Activated naive CD8-positive, alpha-beta T cell (primary cell): ENCODE data around the gene AGBL4.

Experiments used
- H3K27ac Mint-ChIP-seq: one replicate; pipeline ENCODE4 v1.8.0; 2021; ENCODE audit warnings: mixed read lengths
- H3K27me3 Mint-ChIP-seq: one replicate; pipeline ENCODE4 v1.8.0; 2021; ENCODE audit warnings: mixed read lengths
- H3K36me3 Mint-ChIP-seq: one replicate; pipeline ENCODE4 v1.8.0; 2021; ENCODE audit warnings: mixed read lengths
- H3K4me1 Mint-ChIP-seq: one replicate; pipeline ENCODE4 v1.8.0; 2021; ENCODE audit warnings: low read depth, mixed read lengths
- H3K4me3 Mint-ChIP-seq: one replicate; pipeline ENCODE4 v1.8.0; 2021; ENCODE audit warnings: mild to moderate bottlenecking, mixed read lengths
- H3K9me3 Mint-ChIP-seq: one replicate; pipeline ENCODE4 v1.8.0; 2021; ENCODE audit warnings: low read depth, mixed read lengths

The AGBL4 gene

DNA sequence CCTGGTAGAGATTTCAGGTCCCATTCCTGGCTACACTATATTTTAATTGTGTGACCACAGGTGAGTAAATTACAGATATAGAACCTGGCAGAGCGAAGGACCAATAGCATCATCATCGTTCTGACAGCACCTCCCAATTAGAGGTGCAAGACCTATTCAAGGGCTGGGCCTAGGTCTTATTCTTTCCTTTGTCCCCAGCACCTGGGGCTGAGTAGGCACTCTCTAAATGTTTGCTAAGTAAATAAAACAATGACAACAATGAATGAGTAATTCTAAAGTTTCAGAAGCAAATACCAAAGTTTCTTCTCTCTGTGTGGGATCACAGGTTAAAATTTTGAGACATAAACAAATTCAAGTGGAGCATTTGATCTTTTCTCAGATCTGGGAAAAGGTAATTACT is 1279.7 kb downstream of the AGBL4 start:
- Mint-ChIP-seq H3K9me3 (no peaks in the 10 kb centered on the region), H3K27ac (no peak overlapping the region), H3K27me3 (no peaks in the 10 kb centered on the region), H3K4me1 (peaks cover 2% of the 10 kb centered on the region), H3K4me3 (no peak overlapping the region), H3K36me3 (peaks cover 9% of the 10 kb centered on the region)

DNA sequence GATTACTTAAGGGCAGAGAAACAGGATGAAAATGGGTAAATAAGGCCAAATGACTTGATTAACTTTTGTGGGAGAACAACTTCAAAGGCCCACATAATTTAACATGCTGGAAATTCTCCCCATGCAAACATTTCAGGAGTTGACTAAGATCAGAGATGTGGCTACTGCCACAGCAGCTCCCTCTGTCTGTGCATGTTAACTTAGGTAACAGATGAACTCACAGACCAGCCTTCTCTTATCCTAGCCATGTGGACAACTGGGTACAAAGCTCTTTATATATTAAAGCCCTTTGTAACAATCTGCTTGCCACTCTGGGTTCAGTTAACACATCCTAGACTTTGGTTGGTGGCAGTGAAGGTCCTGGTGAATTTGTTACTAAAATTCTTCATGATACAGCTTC is 1280.3 kb downstream of the AGBL4 start:
- Mint-ChIP-seq H3K4me1 (peaks cover 2% of the 10 kb centered on the region), H3K27me3 (no peaks in the 10 kb centered on the region), H3K36me3 (peaks cover 10% of the 10 kb centered on the region), H3K27ac (no peak overlapping the region), H3K9me3 (no peaks in the 10 kb centered on the region), H3K4me3 (no peak overlapping the region)

DNA sequence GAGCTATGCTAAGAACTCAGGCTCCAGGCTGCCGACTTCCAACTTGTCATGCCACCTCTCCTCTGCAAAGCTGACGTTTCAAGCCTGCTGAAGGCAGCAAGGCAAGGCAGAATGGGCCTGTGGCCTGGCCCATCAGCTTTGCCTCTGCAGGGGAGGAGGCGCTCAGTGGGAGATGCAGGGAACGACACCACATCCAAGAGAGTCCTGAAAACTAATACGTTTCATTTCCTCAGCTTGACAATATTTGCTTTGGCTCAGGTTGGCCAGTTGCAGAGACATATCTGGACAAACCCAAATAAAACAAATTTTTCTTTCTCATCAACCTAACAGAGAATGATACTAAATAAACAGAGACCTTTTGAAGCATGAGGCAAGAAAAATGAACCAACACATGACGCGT is 1282.4 kb downstream of the AGBL4 start:
- peaks cover 11% of the 10 kb centered on the region for H3K36me3 Mint-ChIP-seq
- no peak overlapping the region for H3K27ac Mint-ChIP-seq
- H3K9me3 Mint-ChIP-seq = no peaks in the 10 kb centered on the region
- H3K4me1 Mint-ChIP-seq = no peaks in the 10 kb centered on the region
- H3K27me3 Mint-ChIP-seq = no peaks in the 10 kb centered on the region
- H3K4me3 Mint-ChIP-seq = no peak overlapping the region

DNA sequence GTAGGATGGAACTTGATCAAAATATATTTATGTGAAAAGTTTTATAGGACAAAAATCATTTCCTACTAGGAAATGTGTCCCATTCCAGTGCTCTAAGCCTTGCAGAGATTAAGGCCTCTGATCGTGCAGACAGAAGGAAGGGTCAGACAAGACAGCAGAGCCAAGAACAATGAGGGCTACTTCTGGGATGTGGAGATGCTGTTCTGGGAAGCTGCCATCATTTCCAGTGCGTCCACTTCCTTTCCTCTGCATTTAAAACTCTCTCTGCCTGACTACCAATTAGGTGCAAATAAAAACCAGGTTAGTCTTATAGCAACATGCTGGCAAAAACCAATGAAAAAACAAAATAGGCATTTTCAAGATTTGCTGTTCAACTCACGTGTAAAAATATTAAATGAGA is 1283.1 kb downstream of the AGBL4 start:
- no peak overlapping the region for H3K27ac Mint-ChIP-seq
- H3K36me3 Mint-ChIP-seq = peaks cover 13% of the 10 kb centered on the region
- H3K9me3 Mint-ChIP-seq = no peaks in the 10 kb centered on the region
- H3K27me3 Mint-ChIP-seq = no peaks in the 10 kb centered on the region
- no peak overlapping the region for H3K4me3 Mint-ChIP-seq
- no peaks in the 10 kb centered on the region for H3K4me1 Mint-ChIP-seq

DNA sequence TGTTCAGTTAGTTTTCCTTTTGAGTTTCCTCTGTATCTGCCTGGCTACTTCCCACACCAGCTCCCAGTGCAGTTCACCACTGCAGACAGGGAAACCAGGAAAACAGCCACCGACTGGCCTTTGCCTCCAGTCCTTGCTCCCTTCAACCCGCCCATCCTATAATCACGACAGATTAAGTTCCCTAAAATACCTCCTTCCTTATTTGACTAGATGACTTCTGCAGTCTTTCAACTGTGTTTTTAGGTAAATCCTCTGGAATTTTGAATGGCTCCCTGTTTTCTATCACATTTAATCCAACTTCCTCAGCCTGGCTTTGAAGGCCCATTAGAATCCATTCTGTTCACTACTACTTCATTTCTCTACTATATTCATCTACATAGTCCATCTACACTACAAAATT is 1284.7 kb downstream of the AGBL4 start:
- Mint-ChIP-seq H3K27me3 (no peaks in the 10 kb centered on the region), H3K9me3 (no peaks in the 10 kb centered on the region), H3K4me3 (no peak overlapping the region), H3K4me1 (no peaks in the 10 kb centered on the region), H3K36me3 (peaks cover 22% of the 10 kb centered on the region), H3K27ac (no peak overlapping the region)

DNA sequence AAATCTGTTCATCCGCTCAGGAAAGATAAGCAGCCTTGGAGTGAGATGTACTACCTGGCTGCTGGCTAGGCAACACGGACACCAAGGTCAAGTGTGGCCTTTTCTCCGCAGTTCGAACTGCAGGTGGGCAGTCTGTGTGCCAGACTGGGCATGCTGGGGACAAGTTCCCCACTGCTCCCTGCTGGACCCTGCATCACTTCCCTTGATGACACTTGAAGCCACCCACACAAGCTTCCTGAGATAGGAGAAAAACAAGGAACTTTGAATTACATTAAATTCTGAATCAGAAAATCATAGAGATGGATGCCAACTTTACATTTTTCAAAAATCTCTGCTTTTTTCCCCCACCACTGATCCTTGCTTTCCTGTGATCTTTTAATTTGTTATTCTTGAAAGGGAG is 1285.4 kb downstream of the AGBL4 start:
- H3K27ac Mint-ChIP-seq = no peak overlapping the region
- no peaks in the 10 kb centered on the region for H3K9me3 Mint-ChIP-seq
- peaks cover 26% of the 10 kb centered on the region for H3K36me3 Mint-ChIP-seq
- H3K27me3 Mint-ChIP-seq = no peaks in the 10 kb centered on the region
- no peaks in the 10 kb centered on the region for H3K4me1 Mint-ChIP-seq
- H3K4me3 Mint-ChIP-seq = no peak overlapping the region

DNA sequence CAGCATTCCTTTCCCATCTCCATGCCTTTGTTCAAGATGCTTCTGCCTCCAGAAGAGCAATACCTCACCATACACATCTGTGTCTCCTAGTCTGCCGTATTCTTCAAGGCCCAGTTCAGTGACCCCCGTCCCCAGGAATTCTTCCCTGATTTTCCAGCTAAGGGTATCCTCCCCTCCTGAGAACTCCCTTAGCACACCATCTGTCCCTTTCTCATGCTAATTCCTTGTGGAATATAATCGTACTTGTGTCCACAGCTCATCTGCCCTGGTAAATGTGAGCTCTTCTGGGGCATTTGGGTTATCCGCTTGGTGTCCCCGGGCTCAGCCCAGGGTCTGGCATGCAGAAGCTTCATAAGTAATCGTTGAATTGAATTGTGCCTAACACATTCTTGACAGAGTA is 1288.0 kb downstream of the AGBL4 start:
- Mint-ChIP-seq H3K27ac (no peak overlapping the region), H3K4me1 (no peaks in the 10 kb centered on the region), H3K27me3 (no peaks in the 10 kb centered on the region), H3K9me3 (no peaks in the 10 kb centered on the region), H3K4me3 (no peak overlapping the region), H3K36me3 (peaks cover 23% of the 10 kb centered on the region)

DNA sequence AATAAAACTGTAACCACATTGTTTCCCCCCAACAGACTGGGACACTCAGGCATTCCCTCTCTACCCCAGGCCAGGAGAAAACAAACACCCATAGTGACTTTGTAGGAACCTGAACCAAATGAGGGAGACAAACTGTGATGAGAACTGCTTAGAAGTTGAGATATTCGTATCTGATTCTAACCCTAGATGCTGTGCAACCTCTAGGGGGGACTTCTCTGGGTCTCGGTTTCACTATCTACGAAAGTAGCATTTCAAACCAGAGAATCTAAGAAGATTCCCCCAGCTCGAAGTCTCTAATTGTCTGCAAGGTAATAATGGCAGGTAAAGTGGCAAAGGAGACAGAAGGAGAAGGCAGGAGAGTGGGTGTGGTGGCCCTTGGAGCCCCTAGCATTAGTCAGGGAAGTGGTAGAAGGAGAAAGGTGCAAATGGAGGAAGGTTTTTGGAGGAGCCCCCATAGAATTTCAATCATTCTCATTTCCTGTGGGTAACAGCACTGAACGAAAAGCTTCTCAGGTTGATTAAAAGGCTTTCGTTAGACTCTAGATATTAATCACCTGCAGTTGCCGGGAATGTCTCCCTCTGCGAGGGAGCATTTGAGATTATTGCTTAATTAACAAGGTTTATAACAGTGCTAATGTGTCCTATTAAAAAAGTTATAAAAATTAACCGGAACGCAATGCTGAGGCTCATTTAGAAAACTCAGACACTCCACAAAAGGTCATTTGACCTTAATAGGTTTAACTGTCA is 1293.4 kb downstream of the AGBL4 start:
- Mint-ChIP-seq H3K36me3 (peaks cover 17% of the 10 kb centered on the region), H3K9me3 (no peaks in the 10 kb centered on the region), H3K27me3 (no peaks in the 10 kb centered on the region), H3K4me3 (no peak overlapping the region), H3K4me1 (peaks cover 16% of the 10 kb centered on the region), H3K27ac (no peak overlapping the region)

GRCh38 chr1:48728584-48728983 is 1295.2 kb downstream of the AGBL4 start:
- Mint-ChIP-seq H3K36me3 (peaks cover 5% of the 10 kb centered on the region), H3K27me3 (no peaks in the 10 kb centered on the region), H3K4me1 (peaks cover 16% of the 10 kb centered on the region), H3K9me3 (no peaks in the 10 kb centered on the region), H3K27ac (no peak overlapping the region), H3K4me3 (no peak overlapping the region)

- Mint-ChIP-seq H3K4me3 (no peak overlapping the region), H3K36me3 (peaks cover 5% of the 10 kb centered on the region), H3K9me3 (no peaks in the 10 kb centered on the region), H3K27me3 (no peaks in the 10 kb centered on the region), H3K27ac (no peak overlapping the region), H3K4me1 (peaks cover 16% of the 10 kb centered on the region)
Measured at GRCh38 chr1:48726557-48727215, 1297.1 kb downstream of the AGBL4 start.

DNA sequence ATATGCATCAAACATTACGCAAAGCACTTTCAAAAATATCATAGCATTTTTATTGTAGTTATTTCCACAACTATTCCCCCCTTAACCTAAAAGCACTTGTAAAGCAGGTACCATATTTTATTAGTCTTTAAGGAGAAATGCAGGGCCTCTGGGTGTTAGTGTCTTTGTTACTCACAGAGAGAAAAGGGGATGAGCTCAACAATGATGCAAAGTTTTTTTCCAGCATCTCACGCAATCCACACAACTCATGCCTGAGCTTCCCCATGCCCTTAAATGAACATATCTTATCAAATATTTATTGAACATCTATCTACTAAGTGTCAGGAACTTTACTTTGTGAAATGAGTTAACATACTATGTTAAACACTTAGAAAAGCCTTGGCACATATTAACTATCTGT is 1297.6 kb downstream of the AGBL4 start:
- Mint-ChIP-seq H3K27me3 (no peaks in the 10 kb centered on the region), H3K27ac (no peak overlapping the region)

GRCh38 chr1:48725341-48726046 is 1298.3 kb downstream of the AGBL4 start:
- peaks cover 16% of the 10 kb centered on the region for H3K4me1 Mint-ChIP-seq
- no peak overlapping the region for H3K27ac Mint-ChIP-seq
- H3K9me3 Mint-ChIP-seq = no peaks in the 10 kb centered on the region
- H3K27me3 Mint-ChIP-seq = no peaks in the 10 kb centered on the region
- H3K4me3 Mint-ChIP-seq = no peak overlapping the region
- H3K36me3 Mint-ChIP-seq = peaks cover 5% of the 10 kb centered on the region

More for the DNA sequence above, 1297.6 kb downstream of the AGBL4 start:
- Mint-ChIP-seq H3K4me1 (peaks cover 16% of the 10 kb centered on the region), H3K4me3 (no peak overlapping the region), H3K9me3 (no peaks in the 10 kb centered on the region), H3K36me3 (peaks cover 5% of the 10 kb centered on the region)

GRCh38 chr1:48720929-48721328 is 1302.8 kb downstream of the AGBL4 start:
- no peak overlapping the region for H3K27ac Mint-ChIP-seq
- no peaks in the 10 kb centered on the region for H3K4me1 Mint-ChIP-seq
- no peaks in the 10 kb centered on the region for H3K9me3 Mint-ChIP-seq
- H3K36me3 Mint-ChIP-seq = no peaks in the 10 kb centered on the region
- H3K4me3 Mint-ChIP-seq = no peak overlapping the region
- H3K27me3 Mint-ChIP-seq = no peaks in the 10 kb centered on the region

- Mint-ChIP-seq H3K27me3 (no peaks in the 10 kb centered on the region), H3K27ac (no peak overlapping the region), H3K4me1 (no peaks in the 10 kb centered on the region), H3K9me3 (no peaks in the 10 kb centered on the region), H3K4me3 (no peak overlapping the region), H3K36me3 (no peaks in the 10 kb centered on the region)
Measured at GRCh38 chr1:48718705-48719104, 1305.0 kb downstream of the AGBL4 start.

DNA sequence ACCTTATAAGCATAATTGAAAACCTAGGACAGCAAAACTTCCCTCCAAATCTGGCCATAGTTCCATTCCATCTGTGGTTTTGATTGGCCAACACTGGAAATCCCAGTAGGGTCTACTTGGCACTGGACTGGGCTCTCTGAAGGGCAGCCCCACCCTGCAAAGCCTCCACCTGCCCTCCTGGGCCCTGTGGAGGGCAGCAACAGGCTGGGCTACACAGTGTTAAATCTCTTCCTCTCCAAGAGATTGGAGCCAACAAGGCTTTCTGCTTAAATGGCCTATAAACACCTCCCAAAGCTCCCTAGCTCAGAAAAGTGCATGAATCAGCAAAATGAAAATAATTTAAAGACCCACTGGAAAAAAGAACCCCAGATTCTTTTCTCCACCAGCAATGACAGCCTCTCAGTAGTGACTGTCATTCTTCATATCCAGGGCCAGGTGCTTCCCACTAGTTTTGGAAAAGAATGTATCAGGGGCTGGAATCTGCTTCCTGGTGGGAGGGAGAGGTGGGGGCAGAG is 1305.6 kb downstream of the AGBL4 start:
- H3K9me3 Mint-ChIP-seq = no peaks in the 10 kb centered on the region
- no peak overlapping the region for H3K4me3 Mint-ChIP-seq
- no peaks in the 10 kb centered on the region for H3K27me3 Mint-ChIP-seq
- no peaks in the 10 kb centered on the region for H3K4me1 Mint-ChIP-seq
- no peak overlapping the region for H3K27ac Mint-ChIP-seq
- H3K36me3 Mint-ChIP-seq = no peaks in the 10 kb centered on the region
